GM23338 (cell line): ENCODE data around the gene NETO2. TPM values are rescaled to one million over a fixed set of nuclear protein-coding genes. Genes with fewer than 3 reads are reported as not detected.

Source experiments
- ATAC-seq: fragments of 200-7000 bp; cut with Tn5 transposase; 3 replicates; pipeline ENCODE4 v1.9.1; 2020
- DNase-seq: peaks from one replicate; pipeline ENCODE4 v3.0.0-alpha.2; 2015; ENCODE audit warnings: low spot score
- H2AFZ ChIP-seq: fragments of 200-600 bp; sonication (generic); 2 replicates; pipeline ENCODE4 v1.8.0; 2016; ENCODE audit warnings: antibody characterized with exemption, mild to moderate bottlenecking, moderate library complexity
- H3F3A ChIP-seq: fragments of 200-600 bp; sonication (generic); replicated peaks from 2 replicates; pipeline ENCODE4 v1.8.0; 2017; ENCODE audit warnings: antibody characterized with exemption, mixed run types, low read depth
- H3K27ac ChIP-seq: fragments of 200-600 bp; sonication (generic); 2 replicates; pipeline ENCODE4 v1.6.1; 2016; ENCODE audit warnings: low read depth
- H3K27me3 ChIP-seq: fragments of 200-600 bp; sonication (generic); 2 replicates; pipeline ENCODE4 v1.8.0; 2016; ENCODE audit warnings: mild to moderate bottlenecking, mixed run types, moderate library complexity; ENCODE audit not compliant: insufficient read depth
- H3K36me3 ChIP-seq: fragments of 200-600 bp; sonication (generic); 2 replicates; pipeline ENCODE4 v1.8.0; 2016; ENCODE audit warnings: mild to moderate bottlenecking; ENCODE audit not compliant: insufficient read depth
- H3K4me1 ChIP-seq: fragments of 200-600 bp; sonication (generic); 2 replicates; pipeline ENCODE4 v1.8.0; 2016; ENCODE audit warnings: mild to moderate bottlenecking, moderate library complexity; ENCODE audit not compliant: insufficient read depth
- H3K4me2 ChIP-seq: fragments of 200-600 bp; sonication (generic); 2 replicates; pipeline ENCODE4 v1.7.1; 2017; ENCODE audit warnings: mixed run types
- H3K4me3 ChIP-seq: fragments of 200-600 bp; sonication (generic); 2 replicates; pipeline ENCODE4 v1.6.1; 2016; ENCODE audit warnings: mixed run types
- H3K79me2 ChIP-seq: fragments of 200-600 bp; sonication (generic); replicated peaks from 2 replicates; pipeline ENCODE4 v1.8.0; 2017; ENCODE audit warnings: mild to moderate bottlenecking; ENCODE audit not compliant: insufficient read depth
- H3K9me2 ChIP-seq: fragments of 200-600 bp; sonication (generic); 2 replicates; pipeline ENCODE4 v1.8.0; 2017; ENCODE audit not compliant: insufficient read depth
- H4K20me1 ChIP-seq: fragments of 200-600 bp; sonication (generic); replicated peaks from 2 replicates; pipeline ENCODE4 v1.8.0; 2017; ENCODE audit warnings: mild to moderate bottlenecking; ENCODE audit not compliant: insufficient read depth
- H3K27ac Mint-ChIP-seq: 2 replicates; pipeline ENCODE4 v1.8.0; 2020; ENCODE audit warnings: inconsistent platforms, mild to moderate bottlenecking, moderate library complexity, mixed read lengths
- H3K27me3 Mint-ChIP-seq: 3 replicates; pipeline ENCODE4 v1.8.0; 2022; ENCODE audit warnings: low read depth, mild to moderate bottlenecking, moderate library complexity, mixed read lengths, inconsistent platforms; ENCODE audit not compliant: insufficient read depth, poor library complexity
- H3K36me3 Mint-ChIP-seq: 3 replicates; pipeline ENCODE4 v1.8.0; 2021; ENCODE audit warnings: low read depth, mild to moderate bottlenecking, inconsistent platforms, moderate library complexity, mixed read lengths
- H3K4me1 Mint-ChIP-seq: 3 replicates; pipeline ENCODE4 v1.8.0; 2020; ENCODE audit warnings: mild to moderate bottlenecking, inconsistent platforms, mixed read lengths
- H3K4me3 Mint-ChIP-seq: 3 replicates; pipeline ENCODE4 v1.8.0; 2021; ENCODE audit warnings: moderate library complexity, mild to moderate bottlenecking, inconsistent platforms, mixed read lengths
- H3K9me3 Mint-ChIP-seq: 3 replicates; pipeline ENCODE4 v1.8.0; 2020; ENCODE audit warnings: moderate library complexity, mild to moderate bottlenecking, inconsistent platforms, mixed read lengths
- CREB1 ChIP-seq: fragments of 250-450 bp; sonication (Bioruptor Pico); IDR thresholded peaks from 2 replicates; pipeline ENCODE4 v1.5.0; 2020; ENCODE audit warnings: low read depth, mild to moderate bottlenecking, moderate library complexity
- EZH2 ChIP-seq: fragments of 200-600 bp; sonication (generic); IDR thresholded peaks from one replicate; pipeline ENCODE4 v1.8.0; 2017; ENCODE audit warnings: antibody characterized with exemption, mild to moderate bottlenecking, low read depth; ENCODE audit not compliant: unreplicated experiment
- EZH2phosphoT487 ChIP-seq: fragments of 200-600 bp; sonication (generic); IDR thresholded peaks from one replicate; pipeline ENCODE4 v1.8.1; 2018; ENCODE audit warnings: antibody characterized with exemption; ENCODE audit not compliant: unreplicated experiment
- JUNB ChIP-seq: IDR thresholded peaks from one replicate; pipeline ENCODE4 v1.6.1; 2016; ENCODE audit warnings: antibody characterized with exemption; ENCODE audit not compliant: unreplicated experiment
- NANOG ChIP-seq: IDR thresholded peaks from 2 replicates; pipeline ENCODE4 v1.6.1; 2016; ENCODE audit warnings: antibody characterized with exemption, borderline replicate concordance
- POLR2AphosphoS5 ChIP-seq: IDR thresholded peaks from 2 replicates; pipeline ENCODE4 v1.6.1; 2016; ENCODE audit warnings: antibody characterized with exemption, low read depth
- STAT1 ChIP-seq: IDR thresholded peaks from one replicate; pipeline ENCODE4 v1.6.1; 2016; ENCODE audit warnings: antibody characterized with exemption; ENCODE audit not compliant: unreplicated experiment
- ZNF114 ChIP-seq: fragments of 250-450 bp; sonication (Bioruptor Pico); IDR thresholded peaks from 2 replicates; pipeline ENCODE4 v1.5.0; 2020; ENCODE audit warnings: mild to moderate bottlenecking, moderate library complexity
- ZNF331 ChIP-seq: fragments of 250-450 bp; sonication (Bioruptor Pico); IDR thresholded peaks from 2 replicates; pipeline ENCODE4 v1.5.0; 2020; ENCODE audit warnings: low read depth, mild to moderate bottlenecking, moderate library complexity
- polyA plus RNA-seq: library from polyadenylated mRNA; unstranded; fragments of >200 nt; fragmentation: Nextera tagmentation; extraction: Ambion mirVana; gene quantifications from 2 replicates; pipeline ENCODE4 v1.2.1, GENCODE V29; 2016
- total RNA-seq: library from RNA; depleted of rRNA; stranded (reverse); fragments of >200 nt; shearing (Covaris generic); gene quantifications from 2 replicates; pipeline ENCODE4 v1.2.3, GENCODE V29; 2014
- TF ChIP-seq, protein P1 (sequence below): fragments of 250-450 bp; sonication (Bioruptor Pico); IDR thresholded peaks from 2 replicates; pipeline ENCODE4 v1.5.0; 2020; ENCODE audit warnings: mild to moderate bottlenecking, moderate library complexity
- TF ChIP-seq, protein P2 (sequence below): IDR thresholded peaks from one replicate; pipeline ENCODE4 v1.6.1; 2018; ENCODE audit warnings: antibody characterized with exemption; ENCODE audit not compliant: unreplicated experiment
- TF ChIP-seq, protein P3 (sequence below): IDR thresholded peaks from 2 replicates; pipeline ENCODE4 v1.6.1; 2016; ENCODE audit warnings: antibody characterized with exemption
- TF ChIP-seq, protein P4 (sequence below), 2 experiments: fragments of 200-600 bp in 1 of 2; sonication (generic) in 1 of 2; conservative IDR thresholded peaks; 2 replicates each; pipeline versions ENCODE4 v1.5.1 to v1.6.1; 2016 to 2017; ENCODE audit warnings: antibody characterized with exemption in 2 of 2, low read depth in 2 of 2, mild to moderate bottlenecking in 2 of 2, moderate library complexity in 1 of 2

The NETO2 gene
- total and polyA plus RNA-seq, 2 experiments from 2014 or later: 6.6 to 10.6 TPM

DNA sequence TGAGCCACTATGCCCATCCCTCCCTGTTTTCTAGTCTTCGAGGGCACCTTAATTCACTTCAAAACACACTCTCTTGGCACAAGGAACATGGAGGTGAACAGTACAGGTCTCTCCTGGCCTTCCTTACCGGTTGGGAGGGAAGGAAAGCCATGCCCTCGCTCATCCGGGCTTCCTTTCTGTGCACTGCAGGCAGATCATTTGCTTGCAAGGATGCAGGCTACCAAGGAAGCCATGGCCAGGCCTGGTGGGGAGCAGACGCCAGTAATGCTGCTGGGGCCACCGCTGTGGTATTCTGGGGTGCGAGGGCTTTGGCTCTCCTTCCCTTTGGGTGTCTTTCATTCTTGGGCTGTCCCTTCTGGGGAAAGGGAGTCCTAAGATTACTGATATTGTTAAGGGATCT lies 89.4 kb downstream of the NETO2 start:
- no peak for ATAC-seq
- Mint-ChIP-seq H3K4me1 (no peaks in the 10 kb centered on the region), H3K36me3 (no peaks in the 10 kb centered on the region; the same call in 2 of the 3 replicates)

More for the DNA sequence above, 89.4 kb downstream of the NETO2 start:
- Histone ChIP-seq H3K27me3 (no peaks in the 10 kb centered on the region), H3K9me2 (0 out of 2 replicates have a peak, but pooled peaks cover 3% of the 10 kb centered on the region), H3K79me2 (no peaks in the 10 kb centered on the region), H3K4me2 (no peak overlapping the region), H3K4me1 (no peaks in the 10 kb centered on the region), H3F3A (no peaks in the 10 kb centered on the region), H3K4me3 (no peak overlapping the region), H3K27ac (no peak overlapping the region), H4K20me1 (no peaks in the 10 kb centered on the region), H3K36me3 (no peaks in the 10 kb centered on the region), H2AFZ (no peak overlapping the region)
- DNase-seq: no peak
- Mint-ChIP-seq H3K27ac (no peak overlapping the region), H3K4me3 (no peak overlapping the region), H3K9me3 (peaks cover 5% of the 10 kb centered on the region; the same call in 2 of the 3 replicates), H3K27me3 (peaks cover 2% of the 10 kb centered on the region)
- TF ChIP-seq CREB1 (CRISPR knock-in tag): no peak
- no peak for TF ChIP-seq JUNB
- TF ChIP-seq, protein P1, sequence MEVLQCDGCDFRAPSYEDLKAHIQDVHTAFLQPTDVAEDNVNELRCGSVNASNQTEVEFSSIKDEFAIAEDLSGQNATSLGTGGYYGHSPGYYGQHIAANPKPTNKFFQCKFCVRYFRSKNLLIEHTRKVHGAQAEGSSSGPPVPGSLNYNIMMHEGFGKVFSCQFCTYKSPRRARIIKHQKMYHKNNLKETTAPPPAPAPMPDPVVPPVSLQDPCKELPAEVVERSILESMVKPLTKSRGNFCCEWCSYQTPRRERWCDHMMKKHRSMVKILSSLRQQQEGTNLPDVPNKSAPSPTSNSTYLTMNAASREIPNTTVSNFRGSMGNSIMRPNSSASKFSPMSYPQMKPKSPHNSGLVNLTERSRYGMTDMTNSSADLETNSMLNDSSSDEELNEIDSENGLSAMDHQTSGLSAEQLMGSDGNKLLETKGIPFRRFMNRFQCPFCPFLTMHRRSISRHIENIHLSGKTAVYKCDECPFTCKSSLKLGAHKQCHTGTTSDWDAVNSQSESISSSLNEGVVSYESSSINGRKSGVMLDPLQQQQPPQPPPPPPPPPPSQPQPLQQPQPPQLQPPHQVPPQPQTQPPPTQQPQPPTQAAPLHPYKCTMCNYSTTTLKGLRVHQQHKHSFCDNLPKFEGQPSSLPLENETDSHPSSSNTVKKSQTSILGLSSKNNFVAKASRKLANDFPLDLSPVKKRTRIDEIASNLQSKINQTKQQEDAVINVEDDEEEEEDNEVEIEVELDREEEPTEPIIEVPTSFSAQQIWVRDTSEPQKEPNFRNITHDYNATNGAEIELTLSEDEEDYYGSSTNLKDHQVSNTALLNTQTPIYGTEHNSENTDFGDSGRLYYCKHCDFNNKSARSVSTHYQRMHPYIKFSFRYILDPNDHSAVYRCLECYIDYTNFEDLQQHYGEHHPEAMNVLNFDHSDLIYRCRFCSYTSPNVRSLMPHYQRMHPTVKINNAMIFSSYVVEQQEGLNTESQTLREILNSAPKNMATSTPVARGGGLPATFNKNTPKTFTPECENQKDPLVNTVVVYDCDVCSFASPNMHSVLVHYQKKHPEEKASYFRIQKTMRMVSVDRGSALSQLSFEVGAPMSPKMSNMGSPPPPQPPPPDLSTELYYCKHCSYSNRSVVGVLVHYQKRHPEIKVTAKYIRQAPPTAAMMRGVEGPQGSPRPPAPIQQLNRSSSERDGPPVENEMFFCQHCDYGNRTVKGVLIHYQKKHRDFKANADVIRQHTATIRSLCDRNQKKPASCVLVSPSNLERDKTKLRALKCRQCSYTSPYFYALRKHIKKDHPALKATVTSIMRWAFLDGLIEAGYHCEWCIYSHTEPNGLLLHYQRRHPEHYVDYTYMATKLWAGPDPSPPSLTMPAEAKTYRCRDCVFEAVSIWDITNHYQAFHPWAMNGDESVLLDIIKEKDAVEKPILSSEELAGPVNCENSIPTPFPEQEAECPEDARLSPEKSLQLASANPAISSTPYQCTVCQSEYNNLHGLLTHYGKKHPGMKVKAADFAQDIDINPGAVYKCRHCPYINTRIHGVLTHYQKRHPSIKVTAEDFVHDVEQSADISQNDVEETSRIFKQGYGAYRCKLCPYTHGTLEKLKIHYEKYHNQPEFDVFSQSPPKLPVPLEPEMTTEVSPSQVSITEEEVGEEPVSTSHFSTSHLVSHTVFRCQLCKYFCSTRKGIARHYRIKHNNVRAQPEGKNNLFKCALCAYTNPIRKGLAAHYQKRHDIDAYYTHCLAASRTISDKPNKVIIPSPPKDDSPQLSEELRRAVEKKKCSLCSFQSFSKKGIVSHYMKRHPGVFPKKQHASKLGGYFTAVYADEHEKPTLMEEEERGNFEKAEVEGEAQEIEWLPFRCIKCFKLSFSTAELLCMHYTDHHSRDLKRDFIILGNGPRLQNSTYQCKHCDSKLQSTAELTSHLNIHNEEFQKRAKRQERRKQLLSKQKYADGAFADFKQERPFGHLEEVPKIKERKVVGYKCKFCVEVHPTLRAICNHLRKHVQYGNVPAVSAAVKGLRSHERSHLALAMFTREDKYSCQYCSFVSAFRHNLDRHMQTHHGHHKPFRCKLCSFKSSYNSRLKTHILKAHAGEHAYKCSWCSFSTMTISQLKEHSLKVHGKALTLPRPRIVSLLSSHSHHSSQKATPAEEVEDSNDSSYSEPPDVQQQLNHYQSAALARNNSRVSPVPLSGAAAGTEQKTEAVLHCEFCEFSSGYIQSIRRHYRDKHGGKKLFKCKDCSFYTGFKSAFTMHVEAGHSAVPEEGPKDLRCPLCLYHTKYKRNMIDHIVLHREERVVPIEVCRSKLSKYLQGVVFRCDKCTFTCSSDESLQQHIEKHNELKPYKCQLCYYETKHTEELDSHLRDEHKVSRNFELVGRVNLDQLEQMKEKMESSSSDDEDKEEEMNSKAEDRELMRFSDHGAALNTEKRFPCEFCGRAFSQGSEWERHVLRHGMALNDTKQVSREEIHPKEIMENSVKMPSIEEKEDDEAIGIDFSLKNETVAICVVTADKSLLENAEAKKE (CRISPR knock-in tag): no peak
- TF ChIP-seq STAT1: no peak
- TF ChIP-seq EZH2: no peak
- TF ChIP-seq, protein P2, sequence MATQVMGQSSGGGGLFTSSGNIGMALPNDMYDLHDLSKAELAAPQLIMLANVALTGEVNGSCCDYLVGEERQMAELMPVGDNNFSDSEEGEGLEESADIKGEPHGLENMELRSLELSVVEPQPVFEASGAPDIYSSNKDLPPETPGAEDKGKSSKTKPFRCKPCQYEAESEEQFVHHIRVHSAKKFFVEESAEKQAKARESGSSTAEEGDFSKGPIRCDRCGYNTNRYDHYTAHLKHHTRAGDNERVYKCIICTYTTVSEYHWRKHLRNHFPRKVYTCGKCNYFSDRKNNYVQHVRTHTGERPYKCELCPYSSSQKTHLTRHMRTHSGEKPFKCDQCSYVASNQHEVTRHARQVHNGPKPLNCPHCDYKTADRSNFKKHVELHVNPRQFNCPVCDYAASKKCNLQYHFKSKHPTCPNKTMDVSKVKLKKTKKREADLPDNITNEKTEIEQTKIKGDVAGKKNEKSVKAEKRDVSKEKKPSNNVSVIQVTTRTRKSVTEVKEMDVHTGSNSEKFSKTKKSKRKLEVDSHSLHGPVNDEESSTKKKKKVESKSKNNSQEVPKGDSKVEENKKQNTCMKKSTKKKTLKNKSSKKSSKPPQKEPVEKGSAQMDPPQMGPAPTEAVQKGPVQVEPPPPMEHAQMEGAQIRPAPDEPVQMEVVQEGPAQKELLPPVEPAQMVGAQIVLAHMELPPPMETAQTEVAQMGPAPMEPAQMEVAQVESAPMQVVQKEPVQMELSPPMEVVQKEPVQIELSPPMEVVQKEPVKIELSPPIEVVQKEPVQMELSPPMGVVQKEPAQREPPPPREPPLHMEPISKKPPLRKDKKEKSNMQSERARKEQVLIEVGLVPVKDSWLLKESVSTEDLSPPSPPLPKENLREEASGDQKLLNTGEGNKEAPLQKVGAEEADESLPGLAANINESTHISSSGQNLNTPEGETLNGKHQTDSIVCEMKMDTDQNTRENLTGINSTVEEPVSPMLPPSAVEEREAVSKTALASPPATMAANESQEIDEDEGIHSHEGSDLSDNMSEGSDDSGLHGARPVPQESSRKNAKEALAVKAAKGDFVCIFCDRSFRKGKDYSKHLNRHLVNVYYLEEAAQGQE: no peak
- TF ChIP-seq, protein P3, sequence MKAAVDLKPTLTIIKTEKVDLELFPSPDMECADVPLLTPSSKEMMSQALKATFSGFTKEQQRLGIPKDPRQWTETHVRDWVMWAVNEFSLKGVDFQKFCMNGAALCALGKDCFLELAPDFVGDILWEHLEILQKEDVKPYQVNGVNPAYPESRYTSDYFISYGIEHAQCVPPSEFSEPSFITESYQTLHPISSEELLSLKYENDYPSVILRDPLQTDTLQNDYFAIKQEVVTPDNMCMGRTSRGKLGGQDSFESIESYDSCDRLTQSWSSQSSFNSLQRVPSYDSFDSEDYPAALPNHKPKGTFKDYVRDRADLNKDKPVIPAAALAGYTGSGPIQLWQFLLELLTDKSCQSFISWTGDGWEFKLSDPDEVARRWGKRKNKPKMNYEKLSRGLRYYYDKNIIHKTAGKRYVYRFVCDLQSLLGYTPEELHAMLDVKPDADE: no peak
- TF ChIP-seq POLR2AphosphoS5: no peak
- no peak for TF ChIP-seq ZNF331
- TF ChIP-seq ZNF114 (CRISPR knock-in tag): no peak
- TF ChIP-seq, protein P4, sequence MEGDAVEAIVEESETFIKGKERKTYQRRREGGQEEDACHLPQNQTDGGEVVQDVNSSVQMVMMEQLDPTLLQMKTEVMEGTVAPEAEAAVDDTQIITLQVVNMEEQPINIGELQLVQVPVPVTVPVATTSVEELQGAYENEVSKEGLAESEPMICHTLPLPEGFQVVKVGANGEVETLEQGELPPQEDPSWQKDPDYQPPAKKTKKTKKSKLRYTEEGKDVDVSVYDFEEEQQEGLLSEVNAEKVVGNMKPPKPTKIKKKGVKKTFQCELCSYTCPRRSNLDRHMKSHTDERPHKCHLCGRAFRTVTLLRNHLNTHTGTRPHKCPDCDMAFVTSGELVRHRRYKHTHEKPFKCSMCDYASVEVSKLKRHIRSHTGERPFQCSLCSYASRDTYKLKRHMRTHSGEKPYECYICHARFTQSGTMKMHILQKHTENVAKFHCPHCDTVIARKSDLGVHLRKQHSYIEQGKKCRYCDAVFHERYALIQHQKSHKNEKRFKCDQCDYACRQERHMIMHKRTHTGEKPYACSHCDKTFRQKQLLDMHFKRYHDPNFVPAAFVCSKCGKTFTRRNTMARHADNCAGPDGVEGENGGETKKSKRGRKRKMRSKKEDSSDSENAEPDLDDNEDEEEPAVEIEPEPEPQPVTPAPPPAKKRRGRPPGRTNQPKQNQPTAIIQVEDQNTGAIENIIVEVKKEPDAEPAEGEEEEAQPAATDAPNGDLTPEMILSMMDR (conservative IDR thresholded peaks at IDR 0.05; ENCODE audit: low read depth in 2 of 2): no peak
- no peak for TF ChIP-seq NANOG
- no peak for TF ChIP-seq EZH2phosphoT487
